Keratinocyte (primary cell): ENCODE results near the gene PYGM. TPM values are rescaled to one million over a fixed set of nuclear protein-coding genes. Genes with fewer than 3 reads are reported as not detected.

Experiments
- DNase-seq: peaks from one replicate; pipeline ENCODE4 v3.0.0-alpha.2; 2011; ENCODE audit warnings: low read depth, missing footprints, low spot score
- FAIRE-seq: peaks from 2 replicates; lab custom pipeline; 2011; peaks lifted over from hg19 to GRCh38; lab: Jason Lieb, UNC
- H2AFZ ChIP-seq: 2 replicates; pipeline ENCODE4 v1.6.0; 2012; ENCODE audit warnings: low read length, control low read depth, inconsistent platforms; ENCODE audit not compliant: control insufficient read depth
- H3K27ac ChIP-seq: 2 replicates; pipeline ENCODE4 v1.5.1; 2011; ENCODE audit warnings: low read length; ENCODE audit not compliant: control insufficient read depth, insufficient read depth
- H3K27me3 ChIP-seq: 3 replicates; pipeline ENCODE4 v1.6.0; 2011; ENCODE audit warnings: low read length; ENCODE audit not compliant: control insufficient read depth, insufficient read depth; ENCODE audit errors: extremely low read depth
- H3K36me3 ChIP-seq, 2 experiments: 2 replicates in 1 of 2; 3 replicates in 1 of 2; pipeline ENCODE4 v1.5.1; 2011; ENCODE audit warnings: low read length in 2 of 2, mild to moderate bottlenecking in 1 of 2; ENCODE audit not compliant: control insufficient read depth in 2 of 2, insufficient read depth in 2 of 2; ENCODE audit errors: extremely low read depth in 1 of 2
- H3K4me1 ChIP-seq: 3 replicates; pipeline ENCODE4 v1.5.1; 2011; ENCODE audit warnings: low read length; ENCODE audit not compliant: control insufficient read depth, insufficient read depth; ENCODE audit errors: extremely low read depth
- H3K4me2 ChIP-seq: 3 replicates; pipeline ENCODE4 v1.6.0; 2011; ENCODE audit warnings: low read depth, low read length; ENCODE audit not compliant: control insufficient read depth, insufficient read depth; ENCODE audit errors: extremely low read depth
- H3K4me3 ChIP-seq, 3 experiments: fragments of 200-600 bp in 1 of 3; sonication (generic) in 1 of 3; 2 replicates in 2 of 3; 3 replicates in 1 of 3; pipeline ENCODE4 v1.5.1; 2011 to 2016; ENCODE audit warnings: low read length in 3 of 3, mild to moderate bottlenecking in 3 of 3, control low read depth in 2 of 3, inconsistent platforms in 1 of 3, low read depth in 1 of 3, mixed read lengths in 1 of 3, mixed run types in 1 of 3, moderate library complexity in 1 of 3; ENCODE audit not compliant: control insufficient read depth in 2 of 3, insufficient read depth in 2 of 3; ENCODE audit errors: extremely low read depth in 1 of 3
- H3K79me2 ChIP-seq: 2 replicates; pipeline ENCODE4 v1.6.0; 2012; ENCODE audit warnings: low read length; ENCODE audit not compliant: control insufficient read depth, insufficient read depth
- H3K9ac ChIP-seq: 3 replicates; pipeline ENCODE4 v1.6.0; 2011; ENCODE audit warnings: low read length; ENCODE audit not compliant: control insufficient read depth, insufficient read depth; ENCODE audit errors: extremely low read depth
- H3K9me1 ChIP-seq: 3 replicates; pipeline ENCODE4 v1.6.0; 2011; ENCODE audit warnings: low read length; ENCODE audit not compliant: control insufficient read depth, insufficient read depth; ENCODE audit errors: extremely low read depth
- H3K9me3 ChIP-seq: 2 replicates; pipeline ENCODE4 v1.5.1; 2012; ENCODE audit warnings: low read depth, low read length; ENCODE audit not compliant: control insufficient read depth
- H4K20me1 ChIP-seq: 3 replicates; pipeline ENCODE4 v1.6.0; 2011; ENCODE audit warnings: low read length; ENCODE audit not compliant: control insufficient read depth, insufficient read depth; ENCODE audit errors: extremely low read depth
- EZH2 ChIP-seq: IDR thresholded peaks from one replicate; pipeline ENCODE4 v1.6.1; 2012; ENCODE audit warnings: inconsistent platforms, mild to moderate bottlenecking, low read length, moderate library complexity
- dilution Hi-C: fragments of 300-500 bp; cut with MboI; formaldehyde crosslinking; loops from one replicate; pipeline ENCODE4 v1.7.0; 2020; ENCODE audit warnings: low sequenced_read_pairs; ENCODE audit not compliant: extremely low pct_ligation_motif_present
- polyA plus RNA-seq, 5 experiments: library from polyadenylated mRNA; depleted of rRNA in 3 of 5; stranded (reverse) in 3 of 5; stranded (forward) in 1 of 5; unstranded in 1 of 5; fragments of >200 nt; gene quantifications; 1 replicate in 1 of 5; 2 replicates in 3 of 5; 3 replicates in 1 of 5; pipeline versions ENCODE4 v1.2.1 to v1.2.3, GENCODE V29; 2011 to 2012; ENCODE audit warnings: missing spikeins in 2 of 5, low read depth in 1 of 5, low replicate concordance in 1 of 5
- TF ChIP-seq, protein P1 (sequence below), 3 experiments: IDR thresholded peaks in 1 of 3; conservative IDR thresholded peaks in 1 of 3; optimal IDR thresholded peaks in 1 of 3; 2 replicates in 2 of 3; 3 replicates in 1 of 3; pipeline versions ENCODE3 to v1.5.1; 2011; ENCODE audit warnings: low read length in 3 of 3, mild to moderate bottlenecking in 3 of 3, moderate library complexity in 2 of 3, control low read depth in 1 of 3, inconsistent platforms in 1 of 3; ENCODE audit not compliant: insufficient read depth in 2 of 3; ENCODE audit errors: extremely low read depth in 1 of 3

PYGM gene
- polyA plus RNA-seq, 1 donor (not counting 4 experiments of a cell fraction or from before 2014, with no cell fraction given), result 0.05 TPM

- Histone ChIP-seq H3K4me2 (no peak overlapping the region), H3K9me1 (no peaks in the 10 kb centered on the region), H2AFZ (no peak overlapping the region), H3K9me3 (no peaks in the 10 kb centered on the region), H3K4me1 (no peaks in the 10 kb centered on the region), H3K79me2 (no peaks in the 10 kb centered on the region), H3K27ac (no peak overlapping the region), H3K27me3 (no peaks in the 10 kb centered on the region), H3K4me3 (no peak overlapping the region), H3K9ac (no peak overlapping the region), H4K20me1 (no peaks in the 10 kb centered on the region), H3K36me3 (no peaks in the 10 kb centered on the region)
- dilution Hi-C loops, result no loop called here
- no peak for DNase-seq
- FAIRE-seq, result no peak
- TF ChIP-seq EZH2, result no peak
- TF ChIP-seq, protein P1, sequence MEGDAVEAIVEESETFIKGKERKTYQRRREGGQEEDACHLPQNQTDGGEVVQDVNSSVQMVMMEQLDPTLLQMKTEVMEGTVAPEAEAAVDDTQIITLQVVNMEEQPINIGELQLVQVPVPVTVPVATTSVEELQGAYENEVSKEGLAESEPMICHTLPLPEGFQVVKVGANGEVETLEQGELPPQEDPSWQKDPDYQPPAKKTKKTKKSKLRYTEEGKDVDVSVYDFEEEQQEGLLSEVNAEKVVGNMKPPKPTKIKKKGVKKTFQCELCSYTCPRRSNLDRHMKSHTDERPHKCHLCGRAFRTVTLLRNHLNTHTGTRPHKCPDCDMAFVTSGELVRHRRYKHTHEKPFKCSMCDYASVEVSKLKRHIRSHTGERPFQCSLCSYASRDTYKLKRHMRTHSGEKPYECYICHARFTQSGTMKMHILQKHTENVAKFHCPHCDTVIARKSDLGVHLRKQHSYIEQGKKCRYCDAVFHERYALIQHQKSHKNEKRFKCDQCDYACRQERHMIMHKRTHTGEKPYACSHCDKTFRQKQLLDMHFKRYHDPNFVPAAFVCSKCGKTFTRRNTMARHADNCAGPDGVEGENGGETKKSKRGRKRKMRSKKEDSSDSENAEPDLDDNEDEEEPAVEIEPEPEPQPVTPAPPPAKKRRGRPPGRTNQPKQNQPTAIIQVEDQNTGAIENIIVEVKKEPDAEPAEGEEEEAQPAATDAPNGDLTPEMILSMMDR (optimal IDR thresholded peaks at IDR 0.05 in 1 of 3, IDR thresholded peaks at IDR 0.05 in 1 of 3, conservative IDR thresholded peaks at IDR 0.05 in 1 of 3; ENCODE audit: extremely low read depth in 1 of 3, insufficient read depth in 2 of 3, low read length in 3 of 3), result no peak
Measured at GRCh38 chr11:64754919-64755662, 4.7 kb downstream of the PYGM start.

DNA sequence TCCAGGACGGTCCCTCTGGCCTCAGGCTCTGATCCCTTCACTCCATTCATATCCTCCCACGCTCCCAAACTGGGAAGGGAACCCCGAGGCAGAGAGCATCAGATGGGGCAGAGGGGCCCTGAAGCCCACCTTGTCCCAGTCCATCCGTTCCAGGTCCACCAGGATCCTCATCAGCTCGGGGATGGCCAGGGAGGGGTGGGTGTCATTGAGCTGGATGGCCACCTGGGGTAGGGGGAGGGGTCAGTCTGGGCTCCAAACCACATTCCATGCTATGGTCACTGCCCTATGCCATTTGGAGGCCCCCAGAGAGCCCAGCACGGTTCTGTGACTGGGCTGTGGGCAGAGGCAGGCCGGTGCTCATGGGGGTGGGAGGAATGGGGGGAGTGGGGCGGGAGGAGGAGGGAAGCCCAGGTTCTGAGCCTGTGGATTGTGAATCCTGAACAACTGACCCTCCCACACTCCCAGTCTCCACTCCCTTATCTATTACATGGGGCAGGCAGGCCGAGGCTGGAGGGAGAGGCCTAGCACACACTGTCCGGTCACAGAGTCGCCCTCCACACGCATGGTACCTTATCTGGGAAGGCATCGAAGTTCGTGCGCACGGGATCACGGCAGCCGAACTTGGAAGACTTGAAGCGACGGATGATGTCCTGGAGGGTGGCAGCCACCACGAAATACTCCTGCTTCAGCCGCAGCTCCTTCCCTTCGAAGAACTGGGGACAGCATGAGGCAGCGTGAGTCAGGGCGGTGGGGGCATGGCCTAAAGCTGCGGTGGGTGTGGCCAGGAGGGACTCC lies 5.5 kb downstream of the PYGM start:
- dilution Hi-C loops, result no loop called here
- DNase-seq (no peak), FAIRE-seq (no peak)
- Histone ChIP-seq H2AFZ (no peak overlapping the region), H3K27me3 (no peaks in the 10 kb centered on the region), H3K27ac (no peak overlapping the region), H3K4me2 (no peak overlapping the region), H3K9me1 (no peaks in the 10 kb centered on the region), H3K9me3 (no peaks in the 10 kb centered on the region), H3K4me3 (no peak overlapping the region), H3K4me1 (no peaks in the 10 kb centered on the region), H3K9ac (no peak overlapping the region), H4K20me1 (no peaks in the 10 kb centered on the region), H3K36me3 (no peaks in the 10 kb centered on the region), H3K79me2 (no peaks in the 10 kb centered on the region)
- TF ChIP-seq, protein P1 (optimal IDR thresholded peaks at IDR 0.05 in 1 of 3, IDR thresholded peaks at IDR 0.05 in 1 of 3, conservative IDR thresholded peaks at IDR 0.05 in 1 of 3; ENCODE audit: extremely low read depth in 1 of 3, insufficient read depth in 2 of 3, low read length in 3 of 3), result no peak
- TF ChIP-seq EZH2, result no peak
